ENCODE data around the gene TMEM74B.
A peak's percentile ranks its signal among the peaks of the same experiment; 100 is the strongest.

The TMEM74B gene

GRCh38 chr20:1215386-1216170 is 30.8 kb upstream of the TMEM74B start:
- TF ChIP-seq CTCF (conservative IDR thresholded peaks at IDR 0.05; ENCODE audit: low read length): no peak
- H3K4me3 ChIP-seq (ENCODE audit: low read length): no peak overlapping the region
- DNase-seq (ENCODE audit: low read depth): no peak

- TF ChIP-seq CTCF (conservative IDR thresholded peaks at IDR 0.05; ENCODE audit: low read length): no peak
- no peak for DNase-seq (ENCODE audit: low read depth)
- H3K4me3 ChIP-seq (ENCODE audit: low read length): no peak overlapping the region
These were observed 30.1 kb upstream of the TMEM74B start for GRCh38 chr20:1214838-1215261.

- peak; percentile 89 for TF ChIP-seq CTCF (conservative IDR thresholded peaks at IDR 0.05; ENCODE audit: low read length)
- peak; percentile 65 for DNase-seq (ENCODE audit: low read depth)
- no peak overlapping the region for H3K4me3 ChIP-seq (ENCODE audit: low read length)
These were observed 28.0 kb upstream of the TMEM74B start for GRCh38 chr20:1212607-1213396.

GRCh38 chr20:1212023-1212422 is 27.2 kb upstream of the TMEM74B start:
- no peak for DNase-seq (ENCODE audit: low read depth)
- no peak overlapping the region for H3K4me3 ChIP-seq (ENCODE audit: low read length)
- TF ChIP-seq CTCF (conservative IDR thresholded peaks at IDR 0.05; ENCODE audit: low read length): no peak

GRCh38 chr20:1210501-1210900 is 25.7 kb upstream of the TMEM74B start:
- no peak for TF ChIP-seq CTCF (conservative IDR thresholded peaks at IDR 0.05; ENCODE audit: low read length)
- no peak overlapping the region for H3K4me3 ChIP-seq (ENCODE audit: low read length)
- DNase-seq (ENCODE audit: low read depth): no peak

GRCh38 chr20:1209447-1210387 is 24.9 kb upstream of the TMEM74B start:
- no peak for DNase-seq (ENCODE audit: low read depth)
- H3K4me3 ChIP-seq (ENCODE audit: low read length): no peak overlapping the region
- TF ChIP-seq CTCF (conservative IDR thresholded peaks at IDR 0.05; ENCODE audit: low read length): peak; percentile 44

All from AG10803 (cell line).